Trophoblast cell (in vitro differentiated cells and primary cell): ENCODE data around the gene NBPF26.
"Not testable (repeated sequence)": the region's sequence is repeated elsewhere in the genome, so short reads cannot be mapped to it uniquely, and the experiment has no call there.

ENCODE experiments used
- DNase-seq, 2 donors: peaks; one replicate each; pipeline ENCODE4 v3.0.0-alpha.2; 2016
- H2AFZ ChIP-seq: 2 replicates; pipeline ENCODE4 v1.6.1; 2013; ENCODE audit warnings: low read length, moderate library complexity, mild to moderate bottlenecking; ENCODE audit not compliant: insufficient read depth, poor library complexity
- H2AK5ac ChIP-seq: 2 replicates; pipeline ENCODE4 v1.6.1; 2013; ENCODE audit warnings: mild to moderate bottlenecking, low read length
- H2BK120ac ChIP-seq: 2 replicates; pipeline ENCODE4 v1.6.1; 2013; ENCODE audit warnings: low read length, mild to moderate bottlenecking, moderate library complexity; ENCODE audit not compliant: insufficient read depth, poor library complexity
- H2BK12ac ChIP-seq: 2 replicates; pipeline ENCODE4 v1.6.1; 2013; ENCODE audit warnings: mild to moderate bottlenecking, low read length, moderate library complexity
- H2BK5ac ChIP-seq: 2 replicates; pipeline ENCODE4 v1.6.1; 2013; ENCODE audit warnings: low read length, low read depth, moderate library complexity, mild to moderate bottlenecking; ENCODE audit not compliant: poor library complexity
- H3K14ac ChIP-seq: 2 replicates; pipeline ENCODE4 v1.6.1; 2013; ENCODE audit warnings: mild to moderate bottlenecking, low read length
- H3K18ac ChIP-seq: 2 replicates; pipeline ENCODE4 v1.6.1; 2013; ENCODE audit warnings: mild to moderate bottlenecking, low read length
- H3K23ac ChIP-seq: 2 replicates; pipeline ENCODE4 v1.6.1; 2013; ENCODE audit warnings: low read length
- H3K27ac ChIP-seq: 2 replicates; pipeline ENCODE4 v1.5.1; 2013; ENCODE audit warnings: low read depth, mild to moderate bottlenecking, inconsistent platforms, low read length, moderate library complexity
- H3K27me3 ChIP-seq: 2 replicates; pipeline ENCODE4 v1.6.1; 2013; ENCODE audit warnings: inconsistent platforms, mild to moderate bottlenecking, low read length, moderate library complexity; ENCODE audit not compliant: insufficient read depth
- H3K36me3 ChIP-seq, 2 experiments: 1 replicate in 1 of 2; 2 replicates in 1 of 2; pipeline ENCODE4 v1.6.1; 2013; ENCODE audit warnings: low read length in 2 of 2, mild to moderate bottlenecking in 2 of 2, moderate library complexity in 1 of 2; ENCODE audit not compliant: insufficient read depth in 2 of 2, control insufficient read depth in 1 of 2
- H3K4ac ChIP-seq: 2 replicates; pipeline ENCODE4 v1.6.1; 2013; ENCODE audit warnings: low read depth, mild to moderate bottlenecking, low read length, moderate library complexity
- H3K4me1 ChIP-seq, 2 experiments: 1 replicate in 1 of 2; 2 replicates in 1 of 2; pipeline ENCODE4 v1.6.1; 2013; ENCODE audit warnings: low read length in 2 of 2, mild to moderate bottlenecking in 2 of 2, moderate library complexity in 1 of 2; ENCODE audit not compliant: insufficient read depth in 2 of 2, control insufficient read depth in 1 of 2
- H3K4me2 ChIP-seq: 2 replicates; pipeline ENCODE4 v1.6.1; 2013; ENCODE audit warnings: inconsistent platforms, mild to moderate bottlenecking, low read length, moderate library complexity
- H3K4me3 ChIP-seq: 2 replicates; pipeline ENCODE4 v1.5.1; 2013; ENCODE audit warnings: mild to moderate bottlenecking, low read depth, low read length, inconsistent platforms
- H3K79me1 ChIP-seq: one replicate; pipeline ENCODE4 v1.6.1; 2013; ENCODE audit warnings: low read length
- H3K79me2 ChIP-seq: 2 replicates; pipeline ENCODE4 v1.6.1; 2013; ENCODE audit warnings: low read length, mild to moderate bottlenecking; ENCODE audit not compliant: control insufficient read depth, insufficient read depth, poor library complexity
- H3K9ac ChIP-seq: 2 replicates; pipeline ENCODE4 v1.6.1; 2013; ENCODE audit warnings: mild to moderate bottlenecking, low read length
- H3K9me3 ChIP-seq: 2 replicates; pipeline ENCODE4 v1.6.1; 2013; ENCODE audit warnings: low read depth, mild to moderate bottlenecking, control low read depth, inconsistent platforms, low read length; ENCODE audit not compliant: insufficient read depth
- H4K12ac ChIP-seq: 2 replicates; pipeline ENCODE4 v1.6.1; 2013; ENCODE audit warnings: low read depth, mild to moderate bottlenecking, low read length, moderate library complexity
- H4K8ac ChIP-seq: 2 replicates; pipeline ENCODE4 v1.6.1; 2013; ENCODE audit warnings: low read depth, mild to moderate bottlenecking, low read length, moderate library complexity
- H4K91ac ChIP-seq: one replicate; pipeline ENCODE4 v1.6.1; 2013; ENCODE audit warnings: low read depth, mild to moderate bottlenecking, low read length, moderate library complexity
- WGBS: extraction: QIAGEN DNeasy Blood & Tissue Kit; methylation state at CpG from one replicate; pipeline ENCODE4 v1.1.7; 2013; ENCODE audit warnings: missing lambda C conversion rate; ENCODE audit not compliant: insufficient read length, insufficient coverage; ENCODE audit errors: extremely low coverage; 5-methylcytosine and 5-hydroxymethylcytosine counted together

NBPF26 gene

GRCh38 chr1:120849400-120850286 lies 125.9 kb downstream of the NBPF26 start:
- not testable (repeated sequence) for DNase-seq, H3K79me1 ChIP-seq, H3K4me3 ChIP-seq, H3K9ac ChIP-seq, H3K9me3 ChIP-seq, H3K23ac ChIP-seq, H3K14ac ChIP-seq, H2BK5ac ChIP-seq, H3K18ac ChIP-seq, H2AK5ac ChIP-seq, H3K36me3 ChIP-seq, H3K4ac ChIP-seq, H4K8ac ChIP-seq, H2AFZ ChIP-seq, H4K12ac ChIP-seq, H3K79me2 ChIP-seq, H3K27me3 ChIP-seq, H3K4me1 ChIP-seq, H2BK12ac ChIP-seq, H3K4me2 ChIP-seq, H4K91ac ChIP-seq, H2BK120ac ChIP-seq, H3K27ac ChIP-seq
- no CpG with 5 or more reads among the region's 27 CpGs for WGBS

GRCh38 chr1:120850287-120850536 lies 126.5 kb downstream of the NBPF26 start:
- peak; percentile 44 to 51 for DNase-seq
- not testable (repeated sequence) for H3K27me3 ChIP-seq, H3K4ac ChIP-seq, H3K4me2 ChIP-seq, H3K18ac ChIP-seq, H2BK120ac ChIP-seq, H3K9me3 ChIP-seq, H3K9ac ChIP-seq, H2AK5ac ChIP-seq, H2AFZ ChIP-seq, H3K23ac ChIP-seq, H4K91ac ChIP-seq, H3K4me3 ChIP-seq, H3K79me2 ChIP-seq, H2BK5ac ChIP-seq, H3K79me1 ChIP-seq, H3K27ac ChIP-seq, H3K14ac ChIP-seq, H4K8ac ChIP-seq, H4K12ac ChIP-seq, H3K4me1 ChIP-seq, H2BK12ac ChIP-seq, H3K36me3 ChIP-seq
- no CpG with 5 or more reads among the region's 8 CpGs for WGBS

GRCh38 chr1:120850537-120851421 lies 127.0 kb downstream of the NBPF26 start:
- H3K4me2 ChIP-seq, H3K4me1 ChIP-seq, H4K12ac ChIP-seq, H3K23ac ChIP-seq, H3K79me2 ChIP-seq, H3K18ac ChIP-seq, H3K27me3 ChIP-seq, H3K9me3 ChIP-seq, H3K4ac ChIP-seq, H2AK5ac ChIP-seq, H2BK12ac ChIP-seq, H3K27ac ChIP-seq, H4K91ac ChIP-seq, H3K36me3 ChIP-seq, H3K4me3 ChIP-seq, H3K79me1 ChIP-seq, H3K14ac ChIP-seq, H3K9ac ChIP-seq, H2AFZ ChIP-seq, H2BK120ac ChIP-seq: not testable (repeated sequence)
- peak; percentile 67 to 82 for DNase-seq
- peak overlapping the region; percentile 56 for H2BK5ac ChIP-seq
- peak overlapping the region; percentile 54 for H4K8ac ChIP-seq
- no CpG with 5 or more reads among the region's 50 CpGs for WGBS

- H3K9ac ChIP-seq, DNase-seq, H4K12ac ChIP-seq, H4K8ac ChIP-seq, H3K18ac ChIP-seq, H3K9me3 ChIP-seq, H3K79me1 ChIP-seq, H3K23ac ChIP-seq, H3K36me3 ChIP-seq, H3K27ac ChIP-seq, H3K4me2 ChIP-seq, H3K79me2 ChIP-seq, H4K91ac ChIP-seq, H2AFZ ChIP-seq, H3K14ac ChIP-seq, H3K4ac ChIP-seq, H2BK12ac ChIP-seq, H2BK5ac ChIP-seq, H3K4me3 ChIP-seq, H3K4me1 ChIP-seq, H2AK5ac ChIP-seq, H3K27me3 ChIP-seq, H2BK120ac ChIP-seq: not testable (repeated sequence)
- no CpG with 5 or more reads among the region's 2 CpGs for WGBS
These were observed 134.4 kb downstream of the NBPF26 start for GRCh38 chr1:120858144-120858543.
